Measurements from ENCODE around the gene MPP2.
"Not testable (repeated sequence)": the region's sequence is repeated elsewhere in the genome, so short reads cannot be mapped to it uniquely, and the experiment has no call there.

MPP2 gene

DNA sequence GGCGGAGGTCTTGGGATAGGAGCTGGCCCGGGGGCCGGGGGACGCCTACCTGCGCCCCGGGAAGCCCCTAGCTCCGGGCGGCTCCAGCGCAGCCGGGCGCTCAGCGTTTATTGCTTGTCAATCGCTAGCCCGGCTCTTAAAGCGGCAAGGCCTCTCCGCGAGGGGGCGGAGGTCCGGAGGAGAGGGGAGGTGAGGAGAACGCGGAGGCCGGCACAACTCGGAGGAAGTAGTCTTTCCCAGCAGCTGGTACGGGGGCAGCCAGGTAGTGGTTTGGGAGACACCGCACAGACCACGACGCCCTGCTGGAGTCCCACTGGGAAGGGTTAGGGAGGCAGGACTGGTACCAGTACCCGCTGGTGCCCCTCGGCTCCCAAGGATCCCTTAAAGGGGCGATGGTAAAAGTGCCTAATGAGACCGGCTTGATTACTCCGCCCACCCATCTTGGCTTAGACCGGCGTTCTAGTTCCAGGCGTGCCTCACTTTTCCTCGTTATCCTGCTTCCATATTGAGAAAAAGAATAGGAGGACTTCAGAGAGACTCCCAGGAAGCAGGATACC lies at the start of gene MPP2:
Gene MPP2, minus strand, starts transcription at position 112 of the 557 bp plus-strand sequence. CDS start 3,076 bp downstream, outside the sequence.
- peak; percentile 54 for DNase-seq

DNA sequence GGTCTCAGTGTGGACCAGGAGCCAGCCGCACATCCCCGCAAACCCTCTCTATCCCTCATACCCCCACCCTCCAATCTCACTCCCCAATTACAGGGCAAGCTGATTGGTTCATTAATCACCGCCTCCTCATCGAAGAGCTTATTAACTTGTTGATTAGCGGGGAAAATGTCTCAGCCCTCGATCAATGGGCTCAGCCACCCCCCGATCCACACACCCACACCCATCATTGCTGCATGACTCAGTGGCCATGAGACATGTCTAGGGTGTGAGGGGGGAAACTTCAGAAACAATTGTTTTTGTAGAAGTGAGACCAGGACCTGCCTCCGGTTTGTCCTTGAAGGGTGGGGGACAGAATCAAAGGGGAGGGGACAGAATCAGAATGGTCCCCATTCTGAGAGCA lies 48.9 kb upstream of the MPP2 start:
- no peak for DNase-seq

GRCh38 chr17:43953746-43954145 lies 46.4 kb upstream of the MPP2 start, which contains the start of gene PYY:
TSS of gene PYY (minus strand) at chr17:43953940. CDS start at chr17:43953483, 457 bp downstream.
- DNase-seq, result no peak

- peak; percentile 38 for DNase-seq
Observed at GRCh38 chr17:43952724-43953666, 45.7 kb upstream of the MPP2 start.

DNA sequence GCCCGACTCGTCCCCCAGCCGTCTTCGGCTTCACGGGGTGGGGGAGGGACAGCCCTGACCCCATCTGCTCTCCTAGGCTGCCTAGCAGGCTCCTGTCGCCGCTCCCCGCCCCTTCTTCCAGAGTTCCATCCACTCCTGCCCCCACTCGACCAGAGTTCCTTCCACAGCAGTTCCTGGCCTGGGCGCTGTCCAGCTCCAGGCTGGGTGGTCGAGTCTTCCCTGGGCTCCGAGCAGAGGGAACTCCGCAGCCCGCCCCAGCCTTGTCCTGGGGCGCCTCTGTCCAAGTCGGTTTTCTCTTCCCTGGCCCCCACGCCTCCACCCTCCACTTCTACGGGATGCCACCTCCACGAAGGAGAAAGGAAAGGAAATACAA lies 45.0 kb upstream of the MPP2 start:
- DNase-seq, result no peak

DNA sequence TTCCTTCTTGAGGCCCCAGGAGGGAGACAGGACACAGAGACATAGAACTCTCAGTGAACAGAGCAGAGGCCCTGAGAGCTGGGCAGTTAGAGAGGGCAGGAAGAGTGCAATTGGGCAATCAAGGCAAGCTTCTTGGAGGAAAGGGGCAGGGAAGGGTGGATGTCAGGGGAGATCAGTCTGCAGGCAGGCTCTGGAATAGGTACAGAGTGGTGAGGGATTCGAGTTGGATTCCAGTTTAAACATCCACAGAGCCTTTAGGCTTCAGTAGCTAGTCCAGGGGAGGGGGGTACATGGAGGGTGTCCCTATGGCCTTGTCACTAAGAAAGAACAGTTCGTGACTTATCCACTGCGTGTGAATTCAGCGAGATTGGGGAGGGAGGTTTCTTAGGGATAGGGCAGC lies 44.4 kb upstream of the MPP2 start:
- no peak for DNase-seq

DNA sequence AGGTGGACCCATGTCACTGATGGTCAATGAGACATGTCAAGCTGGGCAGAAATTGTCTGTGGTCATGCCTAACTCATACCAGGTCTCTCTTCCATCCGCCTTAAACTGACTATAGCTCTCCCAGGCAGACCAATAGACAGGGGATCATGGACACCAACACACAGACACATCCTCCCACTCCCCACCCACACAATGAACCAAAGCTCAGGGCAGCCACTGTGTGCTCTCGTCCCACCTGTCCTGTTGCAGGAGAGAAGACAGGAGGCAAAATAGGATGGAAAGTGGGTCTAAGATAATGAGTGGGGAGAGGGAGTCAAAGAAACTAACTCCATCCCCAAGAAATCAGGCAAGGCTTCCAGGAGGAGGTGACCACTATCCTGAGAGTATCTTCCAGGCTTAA lies 43.2 kb upstream of the MPP2 start:
- no peak for DNase-seq

DNA sequence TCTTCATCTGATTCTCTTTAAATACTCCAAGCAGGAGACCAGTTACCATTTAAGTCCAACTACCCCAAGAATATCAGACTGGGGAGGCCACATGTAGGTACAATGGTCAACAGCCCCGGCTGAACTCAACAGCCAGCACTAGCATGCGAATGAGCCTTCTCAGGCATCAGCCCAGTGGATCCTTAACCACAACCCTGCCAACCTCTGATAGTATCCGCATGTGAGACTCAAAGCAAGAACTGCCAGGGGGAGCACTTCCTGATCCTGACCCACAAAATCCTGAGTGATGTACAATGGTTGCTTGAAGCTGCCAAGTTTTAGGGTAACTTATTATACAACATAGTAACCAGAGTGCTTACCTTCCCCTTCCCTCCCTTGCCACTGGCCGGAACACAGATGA lies 42.4 kb upstream of the MPP2 start:
- no peak for DNase-seq

GRCh38 chr17:43946781-43947180 lies 39.4 kb upstream of the MPP2 start:
- DNase-seq, result no peak

DNA sequence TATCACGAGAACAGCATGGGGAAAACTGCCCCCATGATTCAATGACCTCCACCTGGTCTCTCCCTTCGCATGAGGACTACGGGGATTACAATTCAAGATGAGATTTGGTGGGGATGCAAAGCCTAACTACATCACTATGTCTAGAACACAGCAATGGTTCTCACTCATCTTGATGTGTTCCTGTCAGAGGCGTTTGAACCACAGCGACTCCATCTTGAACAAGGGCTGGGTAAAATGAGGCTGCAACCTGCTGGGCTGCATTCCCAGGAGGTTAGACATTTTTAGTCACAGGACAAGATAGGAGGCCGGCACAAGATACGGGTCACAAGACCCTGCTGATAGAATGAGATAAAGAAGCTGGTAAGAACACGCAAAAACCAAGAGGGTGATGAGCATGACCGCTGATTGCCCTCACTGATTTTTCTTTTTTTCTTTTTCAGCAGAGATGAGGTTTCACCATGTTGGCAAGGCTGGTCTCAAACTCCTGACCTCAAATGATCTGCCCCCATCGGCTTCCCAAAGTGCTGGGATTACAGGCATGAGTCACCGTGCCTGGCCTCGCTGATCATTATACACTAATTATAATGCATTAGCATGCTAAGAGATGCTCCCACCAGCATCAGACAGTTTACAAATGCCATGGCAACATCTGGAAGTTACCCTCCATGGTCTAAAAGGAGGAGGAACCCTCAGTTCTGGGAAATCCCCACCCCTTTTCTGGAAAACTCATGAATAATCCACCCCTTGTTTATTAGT lies 37.9 kb upstream of the MPP2 start:
- DNase-seq, result no peak

DNA sequence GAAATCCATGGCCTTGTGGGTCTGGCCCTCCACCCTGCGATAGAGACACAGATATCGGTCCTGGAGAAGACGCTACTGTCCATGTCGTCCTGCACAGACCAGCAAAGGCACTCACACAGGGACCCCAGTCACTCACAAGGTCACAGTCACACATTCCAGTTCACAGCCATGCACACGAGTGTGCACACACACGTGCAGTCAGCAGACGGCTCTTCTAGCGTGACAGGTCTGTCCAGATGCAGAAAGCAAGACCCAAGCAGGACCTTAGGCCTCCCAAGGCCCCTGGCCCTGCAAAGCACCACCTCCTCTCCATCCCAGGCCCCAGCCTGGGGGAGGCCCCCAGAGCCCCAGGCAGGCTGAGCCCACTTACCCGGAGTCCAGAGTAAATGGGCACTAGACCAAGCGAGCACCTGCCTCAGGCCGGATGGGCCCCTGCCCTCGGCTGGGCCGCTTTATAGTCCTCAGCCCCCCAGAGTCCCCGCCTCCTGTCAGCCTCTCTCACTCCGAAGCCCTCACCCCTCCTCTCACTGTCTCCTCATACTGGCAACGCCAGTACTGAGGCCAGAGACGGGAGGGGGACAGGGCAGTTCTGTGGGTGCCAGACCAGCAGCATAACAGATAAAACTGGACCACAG lies 34.8 kb upstream of the MPP2 start, which contains the start of gene PPY:
Gene PPY, minus strand, starts transcription at position 426 of the 635 bp plus-strand sequence. CDS start 822 bp downstream, outside the sequence.
- no peak for DNase-seq

- DNase-seq, result peak; percentile 7
Observed at GRCh38 chr17:43940630-43941029, 33.3 kb upstream of the MPP2 start.

GRCh38 chr17:43939886-43940285 lies 32.5 kb upstream of the MPP2 start:
- no peak for DNase-seq

GRCh38 chr17:43939452-43939851 lies 32.1 kb upstream of the MPP2 start:
- DNase-seq, result not testable (repeated sequence)

DNA sequence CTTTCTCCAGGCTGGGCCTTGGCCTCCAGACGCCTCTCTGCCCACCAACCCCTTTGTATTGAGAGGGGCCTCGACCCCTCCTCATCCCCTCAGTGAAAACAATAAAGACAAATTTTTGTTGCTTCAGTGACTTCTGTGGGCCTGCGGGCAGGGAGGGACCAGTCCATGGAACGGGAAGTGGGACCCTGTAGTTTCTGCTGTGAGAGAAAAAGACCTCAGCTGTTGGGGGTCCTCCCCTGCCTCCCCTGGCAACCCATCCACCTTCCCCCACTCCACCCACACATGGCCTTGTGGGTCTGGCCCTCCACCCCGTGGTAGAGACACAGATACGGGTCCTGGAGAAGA lies 31.5 kb upstream of the MPP2 start:
- no peak for DNase-seq

- DNase-seq, result no peak
Observed at GRCh38 chr17:43936434-43936833, 29.1 kb upstream of the MPP2 start.

DNA sequence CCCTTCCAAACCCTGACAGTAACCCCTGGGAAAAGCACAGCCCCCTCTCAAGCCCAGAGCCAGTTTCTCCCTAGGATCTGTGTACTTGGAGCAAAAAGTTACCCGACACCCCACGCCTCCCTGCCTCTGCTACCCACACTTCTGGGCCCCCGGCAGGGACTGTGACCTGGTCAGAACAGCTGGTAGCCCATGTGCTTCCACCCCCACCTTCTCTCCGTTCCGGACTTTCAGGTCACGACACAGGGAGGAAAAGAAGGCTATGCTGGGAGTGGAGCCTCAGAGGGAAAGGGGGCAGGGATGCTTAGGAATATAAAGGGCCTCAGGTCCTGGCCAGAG lies 28.6 kb upstream of the MPP2 start:
- no peak for DNase-seq

- DNase-seq, result no peak
Observed at GRCh38 chr17:43935204-43935925, 28.0 kb upstream of the MPP2 start.

DNA sequence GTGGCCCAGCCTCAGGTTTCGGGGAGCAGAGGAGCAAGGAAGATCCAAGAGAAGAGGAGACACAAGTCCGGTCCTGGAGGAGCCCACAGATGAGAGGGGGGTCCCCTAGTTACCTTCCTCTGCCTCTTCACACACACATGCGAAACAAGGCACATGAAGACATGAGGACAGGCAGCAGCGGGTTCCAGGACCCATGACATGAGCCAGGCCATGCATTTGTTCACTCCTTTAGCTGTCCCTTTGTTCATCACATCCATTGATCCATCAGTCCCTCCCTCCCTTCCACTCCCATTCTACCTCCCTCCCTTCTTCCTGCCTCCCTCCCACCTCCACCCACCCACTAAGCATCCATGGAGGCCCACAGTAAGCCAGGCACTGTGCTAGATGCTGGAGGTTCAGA lies 25.6 kb upstream of the MPP2 start:
- DNase-seq, result no peak

- no peak for DNase-seq
Observed at GRCh38 chr17:43932357-43932756, 25.0 kb upstream of the MPP2 start.

DNA sequence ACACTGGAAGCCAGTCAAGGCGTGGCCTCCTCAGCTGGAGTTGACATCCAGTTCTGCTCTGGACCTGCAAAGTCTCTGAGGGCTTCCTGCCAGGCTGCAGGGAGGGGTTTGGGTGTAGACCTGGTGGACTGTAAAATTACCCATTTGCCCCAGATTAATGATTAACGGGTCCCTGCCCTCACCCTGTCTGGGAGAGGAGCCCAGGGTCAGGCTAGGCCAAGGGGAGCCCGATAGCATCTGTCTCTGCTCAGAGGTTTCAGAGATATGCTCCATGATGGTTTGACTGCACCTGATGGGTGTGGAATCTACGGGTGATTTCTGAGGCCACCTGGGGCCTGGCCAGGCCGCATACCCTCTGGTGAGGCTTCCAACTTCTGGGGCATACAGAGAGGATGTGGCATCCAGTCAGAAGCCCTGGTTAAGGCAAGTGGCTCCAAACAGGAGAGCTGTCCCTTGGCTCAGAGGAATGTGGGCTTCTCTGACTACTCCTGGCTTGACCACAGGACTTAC lies 23.8 kb upstream of the MPP2 start:
- DNase-seq, result no peak

DNA sequence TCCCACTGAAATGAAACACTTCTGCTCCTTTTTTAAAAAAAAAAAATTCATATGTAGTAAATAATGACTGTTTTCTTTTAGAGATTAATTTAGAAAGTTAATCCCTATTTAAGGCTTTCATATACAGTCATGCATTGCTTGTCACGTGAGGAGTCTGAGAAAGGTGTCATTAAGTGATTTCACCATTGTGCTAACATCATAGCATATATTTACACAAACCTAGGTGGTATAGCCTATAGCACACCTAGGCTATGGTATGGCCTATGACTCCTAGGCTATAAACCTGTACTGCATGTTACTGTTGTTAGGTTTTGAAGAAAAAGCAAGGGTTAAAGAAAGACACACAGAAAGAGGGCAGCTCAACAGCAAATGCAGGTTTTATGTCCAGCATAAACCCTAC lies 21.3 kb upstream of the MPP2 start:
- DNase-seq, result no peak
